SU-DHL-6 (cell line): Measurements from ENCODE around the gene SLC8A1.

Experiments
- H2AFZ ChIP-seq: fragments of 200-600 bp; sonication (generic); 2 replicates; pipeline ENCODE4 v1.6.1; 2014; ENCODE audit warnings: low read depth, mild to moderate bottlenecking, moderate library complexity, mixed read lengths, antibody characterized with exemption, low read length; ENCODE audit not compliant: severe bottlenecking
- H3F3A ChIP-seq: fragments of 200-600 bp; shearing (Covaris generic); 2 replicates; pipeline ENCODE4 v1.6.0; 2016; ENCODE audit warnings: antibody characterized with exemption, mild to moderate bottlenecking; ENCODE audit not compliant: insufficient read depth
- H3K27ac ChIP-seq: fragments of 200-600 bp; sonication (generic); 2 replicates; pipeline ENCODE4 v1.5.1; 2016; ENCODE audit warnings: low read depth, mild to moderate bottlenecking, low read length, moderate library complexity, mixed read lengths
- H3K27me3 ChIP-seq: fragments of 200-600 bp; sonication (generic), shearing (Covaris generic); 2 replicates; pipeline ENCODE4 v1.6.0; 2014; ENCODE audit warnings: mild to moderate bottlenecking, low read length
- H3K36me3 ChIP-seq: fragments of 200-600 bp; sonication (generic); 2 replicates; pipeline ENCODE4 v1.6.1; 2014; ENCODE audit warnings: mild to moderate bottlenecking, low read length, mixed read lengths
- H3K4me2 ChIP-seq: fragments of 300-600, 200-600 bp; shearing (Covaris generic), sonication (generic); 2 replicates; pipeline ENCODE4 v1.6.0; 2014; ENCODE audit warnings: low read length, low read depth, mild to moderate bottlenecking; ENCODE audit not compliant: poor library complexity, severe bottlenecking
- H3K4me3 ChIP-seq: fragments of 200-600 bp; sonication (generic); 2 replicates; pipeline ENCODE4 v1.5.1; 2014; ENCODE audit warnings: antibody characterized with exemption, low read length, mild to moderate bottlenecking, mixed read lengths; ENCODE audit not compliant: insufficient read depth, poor library complexity, severe bottlenecking
- H3K79me2 ChIP-seq: fragments of 200-600 bp; sonication (generic); 2 replicates; pipeline ENCODE4 v1.6.1; 2014; ENCODE audit warnings: mild to moderate bottlenecking, low read length, moderate library complexity; ENCODE audit not compliant: insufficient read depth
- H3K9ac ChIP-seq: fragments of 200-600 bp; sonication (generic); 2 replicates; pipeline ENCODE4 v1.7.0; 2014; ENCODE audit warnings: mild to moderate bottlenecking, low read length
- H3K9me2 ChIP-seq: fragments of 200-600 bp; sonication (generic); replicated peaks from 2 replicates; pipeline ENCODE4 v1.6.1; 2014; ENCODE audit warnings: low read length; ENCODE audit not compliant: insufficient read depth
- H3K9me3 ChIP-seq: fragments of 200-600 bp; sonication (generic); 2 replicates; pipeline ENCODE4 v1.6.1; 2014; ENCODE audit warnings: low read length, mixed read lengths; ENCODE audit not compliant: insufficient read depth
- H4K20me1 ChIP-seq: fragments of 200-600 bp; sonication (generic); 2 replicates; pipeline ENCODE4 v1.6.1; 2014; ENCODE audit warnings: low read depth, mild to moderate bottlenecking, antibody characterized with exemption, low read length, moderate library complexity, mixed read lengths
- EZH2phosphoT487 ChIP-seq: fragments of 200-600 bp; sonication (generic), shearing (Covaris generic); conservative IDR thresholded peaks from 2 replicates; pipeline ENCODE4 v1.6.1; 2018; ENCODE audit warnings: mild to moderate bottlenecking, antibody characterized with exemption, low read length, moderate library complexity, mixed read lengths
- TF ChIP-seq, protein P1 (sequence below): fragments of 200-600 bp; sonication (generic); IDR thresholded peaks from one replicate; pipeline ENCODE4 v1.5.1; 2017; ENCODE audit warnings: antibody characterized with exemption, mild to moderate bottlenecking, low read length, moderate library complexity; ENCODE audit not compliant: insufficient read depth, poor library complexity, severe bottlenecking

SLC8A1 gene

DNA sequence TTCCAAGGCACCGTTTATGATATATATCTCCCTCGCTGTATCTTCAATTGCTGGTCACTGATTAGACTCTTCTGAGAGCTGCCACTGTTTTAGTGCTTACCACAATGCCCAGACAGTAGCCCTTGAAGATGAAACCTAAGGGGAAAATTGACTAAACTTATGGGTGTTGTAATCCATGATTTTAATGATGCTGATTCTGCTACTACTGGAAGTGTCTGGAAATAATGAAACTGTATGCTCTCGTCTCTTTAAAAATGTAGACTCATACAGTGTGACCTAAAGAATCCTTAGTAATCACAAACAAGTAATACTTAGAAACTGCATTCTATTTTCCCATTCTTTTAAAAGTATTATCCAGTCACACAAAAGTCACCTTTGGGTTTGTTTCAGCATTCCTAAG is 5.5 kb upstream of the SLC8A1 start:
- no peaks in the 10 kb centered on the region for H3K79me2 ChIP-seq
- H3F3A ChIP-seq = no peaks in the 10 kb centered on the region
- H4K20me1 ChIP-seq = no peaks in the 10 kb centered on the region
- H3K4me2 ChIP-seq = no peak overlapping the region
- no peak overlapping the region for H3K4me3 ChIP-seq
- no peaks in the 10 kb centered on the region for H3K27me3 ChIP-seq
- H3K9ac ChIP-seq = no peak overlapping the region
- no peaks in the 10 kb centered on the region for H3K9me2 ChIP-seq
- no peak for TF ChIP-seq EZH2phosphoT487
- TF ChIP-seq, protein P1, sequence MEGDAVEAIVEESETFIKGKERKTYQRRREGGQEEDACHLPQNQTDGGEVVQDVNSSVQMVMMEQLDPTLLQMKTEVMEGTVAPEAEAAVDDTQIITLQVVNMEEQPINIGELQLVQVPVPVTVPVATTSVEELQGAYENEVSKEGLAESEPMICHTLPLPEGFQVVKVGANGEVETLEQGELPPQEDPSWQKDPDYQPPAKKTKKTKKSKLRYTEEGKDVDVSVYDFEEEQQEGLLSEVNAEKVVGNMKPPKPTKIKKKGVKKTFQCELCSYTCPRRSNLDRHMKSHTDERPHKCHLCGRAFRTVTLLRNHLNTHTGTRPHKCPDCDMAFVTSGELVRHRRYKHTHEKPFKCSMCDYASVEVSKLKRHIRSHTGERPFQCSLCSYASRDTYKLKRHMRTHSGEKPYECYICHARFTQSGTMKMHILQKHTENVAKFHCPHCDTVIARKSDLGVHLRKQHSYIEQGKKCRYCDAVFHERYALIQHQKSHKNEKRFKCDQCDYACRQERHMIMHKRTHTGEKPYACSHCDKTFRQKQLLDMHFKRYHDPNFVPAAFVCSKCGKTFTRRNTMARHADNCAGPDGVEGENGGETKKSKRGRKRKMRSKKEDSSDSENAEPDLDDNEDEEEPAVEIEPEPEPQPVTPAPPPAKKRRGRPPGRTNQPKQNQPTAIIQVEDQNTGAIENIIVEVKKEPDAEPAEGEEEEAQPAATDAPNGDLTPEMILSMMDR = no peak
- H2AFZ ChIP-seq = no peak overlapping the region
- H3K27ac ChIP-seq = no peak overlapping the region
- H3K9me3 ChIP-seq = no peaks in the 10 kb centered on the region
- no peaks in the 10 kb centered on the region for H3K36me3 ChIP-seq

DNA sequence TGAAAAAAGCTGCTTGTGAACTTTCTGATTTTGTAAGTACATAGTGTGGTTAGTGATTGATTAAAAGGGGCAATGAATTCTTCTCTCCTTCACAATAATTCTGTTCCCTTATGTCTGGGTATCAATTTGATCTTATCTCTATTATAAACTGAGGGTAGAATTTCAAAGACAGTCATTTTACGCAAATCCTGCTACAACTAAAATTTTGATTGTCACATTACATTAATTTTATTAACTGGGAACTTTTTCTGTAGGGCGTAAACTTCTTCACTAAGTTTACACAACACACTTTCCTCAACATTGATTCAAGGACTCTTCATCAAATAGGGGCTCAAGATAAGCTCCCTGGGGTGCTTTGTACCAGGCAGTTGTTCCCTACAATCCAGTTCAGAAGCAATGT is 5.0 kb upstream of the SLC8A1 start:
- no peak for TF ChIP-seq EZH2phosphoT487
- Histone ChIP-seq H2AFZ (no peak overlapping the region), H3K79me2 (no peaks in the 10 kb centered on the region), H3K4me2 (no peak overlapping the region), H3K9ac (no peak overlapping the region), H4K20me1 (no peaks in the 10 kb centered on the region), H3K4me3 (no peak overlapping the region), H3F3A (no peaks in the 10 kb centered on the region), H3K27me3 (no peaks in the 10 kb centered on the region), H3K9me3 (no peaks in the 10 kb centered on the region), H3K9me2 (no peaks in the 10 kb centered on the region), H3K36me3 (no peaks in the 10 kb centered on the region), H3K27ac (no peak overlapping the region)

DNA sequence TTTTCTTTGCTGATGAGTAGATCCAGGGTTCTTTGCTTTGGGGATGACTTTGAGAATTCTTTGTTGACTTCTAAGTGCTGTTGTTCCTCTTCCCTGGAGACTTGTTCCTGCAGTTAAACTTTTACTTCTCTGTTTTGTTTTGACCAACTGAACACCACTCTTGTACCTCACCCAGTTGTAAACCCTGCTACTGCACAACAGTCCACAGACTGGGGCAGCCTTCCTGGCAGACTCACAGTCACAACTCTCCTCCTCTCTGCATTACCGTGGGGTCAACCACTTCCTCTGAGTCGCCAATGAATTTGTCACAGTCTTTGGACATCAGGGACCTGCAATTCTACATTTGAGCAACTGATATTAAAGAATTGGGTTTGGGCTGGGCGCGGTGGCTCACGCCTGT is 3.8 kb upstream of the SLC8A1 start:
- no peak for TF ChIP-seq EZH2phosphoT487
- TF ChIP-seq, protein P1 = no peak
- no peak overlapping the region for H3K27ac ChIP-seq
- no peaks in the 10 kb centered on the region for H3K9me3 ChIP-seq
- H2AFZ ChIP-seq = no peak overlapping the region
- no peak overlapping the region for H3K4me3 ChIP-seq
- no peaks in the 10 kb centered on the region for H3K36me3 ChIP-seq
- H3K79me2 ChIP-seq = no peaks in the 10 kb centered on the region
- H3K9ac ChIP-seq = no peak overlapping the region
- no peaks in the 10 kb centered on the region for H3K9me2 ChIP-seq
- no peaks in the 10 kb centered on the region for H3F3A ChIP-seq
- no peaks in the 10 kb centered on the region for H3K27me3 ChIP-seq
- no peaks in the 10 kb centered on the region for H4K20me1 ChIP-seq
- no peak overlapping the region for H3K4me2 ChIP-seq

DNA sequence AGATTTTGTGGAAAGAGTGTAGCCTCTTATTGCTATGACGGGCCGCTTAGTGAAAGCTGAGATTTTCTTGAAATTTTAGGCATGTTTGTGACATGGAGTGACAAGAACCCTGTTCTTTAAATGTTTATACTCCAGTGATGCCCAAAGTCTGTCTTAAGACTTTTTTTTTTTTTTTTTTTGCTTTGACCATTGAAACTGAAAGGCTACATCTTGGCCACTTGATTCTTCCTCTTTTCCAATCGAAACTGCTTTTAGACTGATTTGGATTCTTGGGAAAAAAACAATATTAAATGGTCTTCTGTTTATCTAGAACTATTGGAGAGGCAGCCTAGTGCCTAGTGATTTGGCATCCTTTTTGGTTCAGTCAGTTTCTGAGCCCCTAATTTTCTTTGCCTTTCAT is 2.4 kb upstream of the SLC8A1 start:
- Histone ChIP-seq H3F3A (no peaks in the 10 kb centered on the region), H3K4me3 (no peak overlapping the region), H2AFZ (no peak overlapping the region), H3K9me2 (no peaks in the 10 kb centered on the region), H3K36me3 (no peaks in the 10 kb centered on the region), H3K27ac (no peak overlapping the region), H3K27me3 (no peaks in the 10 kb centered on the region), H3K9me3 (no peaks in the 10 kb centered on the region), H4K20me1 (no peaks in the 10 kb centered on the region), H3K9ac (no peak overlapping the region), H3K79me2 (no peaks in the 10 kb centered on the region), H3K4me2 (no peak overlapping the region)
- no peak for TF ChIP-seq EZH2phosphoT487
- TF ChIP-seq, protein P1 = no peak
